Ureter (tissue), 1 donor: ENCODE results near the gene ASB4. TPM values are rescaled to one million over a fixed set of nuclear protein-coding genes. Genes with fewer than 3 reads are reported as not detected.

Experiments used
- DNase-seq: peaks from one replicate; pipeline ENCODE4 v3.0.0-alpha.2; 2020; ENCODE audit warnings: low spot score
- total RNA-seq: library from RNA; stranded (reverse); gene quantifications from one replicate; pipeline ENCODE4 v1.2.4, GENCODE V29; 2023
- donor health status: DM: yes; HTN: yes; CAD: no.

The ASB4 gene
- total RNA-seq, 1 donor from 2014 or later = not detected

DNA sequence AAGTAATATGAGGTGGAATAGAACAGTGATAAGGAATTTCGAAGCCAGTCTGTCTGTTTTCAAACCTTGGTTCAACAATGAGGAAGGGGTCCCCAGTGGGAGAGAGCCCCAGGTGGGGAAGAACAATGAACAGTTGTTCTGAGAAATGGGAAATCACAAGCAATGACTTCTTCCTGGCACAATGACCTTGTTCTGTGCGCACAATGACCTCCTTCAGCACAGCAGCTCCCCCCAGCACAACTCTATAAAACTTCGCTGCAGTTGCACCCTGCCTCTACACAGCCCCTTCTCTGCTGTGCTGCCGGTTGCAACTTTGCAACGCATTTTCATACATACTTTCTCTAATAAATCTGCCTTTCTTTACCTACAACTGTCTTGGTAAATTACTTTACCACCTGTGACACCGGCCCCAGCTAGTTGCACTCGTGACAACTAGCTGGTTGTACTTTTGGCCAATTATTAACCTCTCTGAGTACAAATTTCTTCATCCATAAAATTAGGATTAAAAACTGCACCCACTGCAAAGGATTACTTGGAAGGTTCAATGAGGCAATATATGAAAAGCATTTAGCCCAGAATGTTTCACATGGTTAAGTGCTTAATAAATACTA, 40.5 kb downstream of the ASB4 start:
- DNase-seq = no peak

DNA sequence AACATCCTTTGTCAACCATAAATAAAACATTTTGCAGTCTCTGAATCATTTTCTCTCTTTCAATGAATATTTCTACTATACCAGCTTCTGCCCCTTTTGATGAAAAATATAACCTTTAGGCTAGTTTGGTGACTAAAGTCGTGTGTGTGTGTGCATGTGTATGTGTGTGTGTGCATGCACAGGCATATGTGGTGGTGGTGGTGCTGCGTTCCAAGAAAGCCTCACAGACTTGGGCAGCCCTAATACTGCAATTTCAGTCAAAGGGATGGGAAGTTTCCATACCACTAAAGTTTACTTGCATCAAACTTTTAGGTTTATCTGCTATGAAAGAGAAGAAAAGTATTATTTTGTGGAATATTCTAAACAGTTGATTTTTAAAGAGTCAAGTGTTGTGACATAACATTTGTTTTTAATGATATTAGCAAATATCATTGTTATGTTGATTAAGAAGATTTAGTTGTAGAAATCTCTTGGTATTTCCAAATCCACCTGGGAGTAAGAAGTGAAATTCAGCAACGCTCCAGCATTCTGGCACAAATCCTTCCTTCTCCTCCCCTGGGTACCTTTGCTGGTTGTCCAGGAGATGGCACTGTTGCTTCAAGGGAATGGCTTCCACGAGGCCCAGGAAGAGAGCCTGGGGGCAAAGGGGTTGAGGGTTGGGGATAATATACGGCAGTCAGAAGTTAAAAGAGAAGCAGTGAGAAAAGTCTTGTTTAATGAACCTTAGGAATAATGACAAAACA, 41.5 kb downstream of the ASB4 start:
- no peak for DNase-seq

DNA sequence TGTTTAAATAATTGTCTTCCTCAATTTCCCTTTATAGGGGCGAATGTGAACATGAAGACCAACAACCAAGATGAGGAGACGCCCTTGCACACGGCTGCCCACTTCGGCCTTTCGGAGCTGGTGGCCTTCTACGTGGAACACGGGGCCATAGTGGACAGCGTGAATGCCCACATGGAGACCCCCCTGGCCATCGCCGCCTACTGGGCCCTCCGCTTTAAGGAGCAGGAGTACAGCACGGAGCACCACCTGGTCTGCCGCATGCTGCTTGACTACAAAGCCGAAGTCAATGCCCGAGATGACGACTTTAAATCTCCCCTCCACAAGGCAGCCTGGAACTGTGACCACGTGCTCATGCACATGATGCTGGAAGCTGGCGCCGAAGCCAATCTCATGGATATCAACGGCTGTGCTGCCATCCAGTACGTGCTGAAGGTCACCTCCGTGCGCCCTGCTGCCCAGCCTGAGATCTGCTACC, 42.1 kb downstream of the ASB4 start:
- DNase-seq = no peak

DNA sequence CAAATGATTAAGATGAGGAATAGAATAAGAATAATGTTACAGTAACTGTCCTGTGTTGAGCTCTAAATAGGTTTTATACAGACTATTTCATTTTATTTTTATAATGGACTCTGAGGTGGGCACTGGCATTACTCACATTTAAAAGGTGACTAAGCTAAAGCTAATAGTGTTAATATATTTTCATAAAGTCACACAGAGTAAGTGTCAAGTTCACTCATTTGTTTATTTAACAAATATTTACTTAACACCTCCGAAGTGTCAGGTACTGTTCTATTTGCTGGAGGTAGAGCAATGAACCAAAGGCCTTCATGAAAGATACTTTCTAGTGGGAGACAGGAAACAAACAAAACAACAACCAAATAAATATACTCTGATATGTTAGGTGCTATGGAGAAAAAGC, 44.0 kb downstream of the ASB4 start:
- no peak for DNase-seq

DNA sequence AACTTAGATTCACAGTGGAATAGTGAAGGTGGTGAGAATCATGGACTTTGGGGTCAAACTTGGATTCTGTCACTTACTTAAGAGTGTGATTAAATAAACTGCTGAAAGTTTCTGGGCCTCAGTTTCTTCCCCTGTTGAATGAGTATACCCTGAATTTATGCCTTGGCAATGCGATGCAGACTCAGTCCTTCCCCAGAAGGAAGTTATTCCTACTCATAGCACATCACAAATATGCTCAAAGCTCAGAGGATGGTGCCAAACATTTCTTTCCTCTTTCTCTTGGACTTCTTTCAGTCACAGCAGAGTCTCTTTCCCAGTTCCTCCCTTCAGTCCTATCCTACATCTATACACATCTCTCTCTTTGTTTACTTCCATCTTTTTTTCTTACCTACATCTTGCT, 45.1 kb downstream of the ASB4 start:
- DNase-seq = no peak

DNA sequence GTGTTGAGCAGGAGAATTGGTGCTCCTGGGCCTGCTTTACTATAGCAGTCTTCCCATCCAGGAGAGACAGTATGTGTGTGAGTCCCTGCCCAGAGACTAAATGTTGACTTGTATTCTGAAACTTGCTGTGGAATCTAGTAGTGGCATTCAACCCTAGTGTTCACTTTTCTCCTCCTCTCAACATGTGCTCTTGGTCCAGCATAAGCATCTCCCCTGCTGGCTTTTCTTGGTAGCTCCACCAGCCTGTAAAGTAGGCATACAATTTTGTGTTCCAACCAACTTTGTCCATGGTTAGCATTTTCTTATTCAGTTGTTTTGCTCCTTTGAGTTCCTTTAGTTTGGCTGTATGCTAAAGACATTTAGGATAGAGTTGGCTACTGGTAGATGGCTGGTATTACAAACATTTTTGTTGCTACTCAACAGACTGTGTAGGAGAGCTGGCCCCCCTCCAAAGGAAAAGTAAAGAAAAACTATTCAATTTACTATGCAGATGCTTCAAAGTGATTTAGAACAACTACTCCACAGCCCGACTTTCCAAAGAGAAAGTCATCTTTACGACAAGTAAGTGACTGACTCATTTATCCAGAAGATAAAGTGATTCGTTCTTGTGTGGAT, 46.0 kb downstream of the ASB4 start:
- no peak for DNase-seq

DNA sequence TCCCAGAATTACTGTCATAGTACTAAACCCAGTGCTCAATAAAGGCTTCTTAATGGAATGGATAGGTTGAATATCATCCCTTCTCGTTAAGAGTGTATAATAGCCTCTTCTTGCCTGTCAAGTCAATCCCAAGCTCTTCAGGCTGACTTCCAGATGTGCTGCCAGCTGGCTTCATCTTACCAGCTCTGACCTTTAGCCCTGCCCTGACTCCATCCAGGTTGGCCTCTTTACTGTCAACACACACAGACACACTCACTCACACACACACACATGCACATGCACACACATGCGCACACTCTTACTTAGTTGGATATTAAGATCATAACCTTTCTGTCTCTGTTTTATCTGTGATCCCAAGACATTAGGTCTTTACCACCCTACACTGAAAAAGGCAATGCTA, 49.1 kb downstream of the ASB4 start:
- DNase-seq = no peak

DNA sequence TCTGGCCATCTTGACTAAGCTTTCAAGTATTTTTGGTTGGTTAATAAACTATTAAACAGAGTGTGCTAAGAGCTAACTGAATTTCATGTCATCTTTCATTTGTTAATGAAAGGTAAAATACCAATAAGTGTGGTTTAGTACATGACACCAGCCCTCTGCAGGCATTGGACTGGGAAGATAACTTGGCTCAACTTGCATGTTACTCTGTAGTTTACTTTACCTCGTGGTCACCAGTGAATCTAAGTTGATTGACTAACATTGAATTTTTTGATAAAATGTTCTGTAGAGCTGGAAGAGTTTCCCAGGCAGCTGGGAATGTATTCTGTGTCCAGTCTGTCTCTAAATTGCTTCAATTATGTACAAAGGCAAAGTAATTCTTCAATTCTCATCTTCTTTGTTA, 49.9 kb downstream of the ASB4 start:
- DNase-seq = no peak

DNA sequence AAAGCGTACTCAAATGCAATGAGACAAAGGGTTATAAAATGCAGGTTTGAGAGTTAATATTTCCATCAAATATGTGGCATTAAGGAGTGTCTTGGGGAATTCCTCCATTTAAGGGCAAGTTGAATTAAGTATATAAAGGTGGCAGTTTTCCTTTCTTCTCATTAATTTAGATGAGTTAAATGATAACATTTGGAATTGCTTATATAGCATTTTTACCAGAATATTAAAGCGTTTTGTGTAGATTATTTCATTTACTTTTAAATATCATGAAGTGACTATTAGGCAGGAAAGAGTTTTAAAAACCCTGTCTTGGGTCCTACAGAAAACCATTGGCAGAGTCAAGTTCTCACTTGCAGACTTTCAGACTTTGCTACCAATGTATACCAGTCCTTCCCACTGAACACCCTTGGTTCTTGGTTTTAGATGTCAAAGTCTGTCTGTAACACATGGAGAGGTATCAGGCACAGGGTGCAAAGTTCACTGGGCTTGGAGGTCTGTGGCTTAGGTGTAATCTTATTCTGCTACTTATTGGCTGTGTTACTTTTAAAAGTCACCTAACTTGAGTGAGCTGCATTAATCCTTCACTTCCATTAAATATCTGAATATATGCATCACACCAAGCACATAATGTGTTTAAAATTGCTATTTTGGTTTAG, 51.0 kb downstream of the ASB4 start:
- DNase-seq = no peak

DNA sequence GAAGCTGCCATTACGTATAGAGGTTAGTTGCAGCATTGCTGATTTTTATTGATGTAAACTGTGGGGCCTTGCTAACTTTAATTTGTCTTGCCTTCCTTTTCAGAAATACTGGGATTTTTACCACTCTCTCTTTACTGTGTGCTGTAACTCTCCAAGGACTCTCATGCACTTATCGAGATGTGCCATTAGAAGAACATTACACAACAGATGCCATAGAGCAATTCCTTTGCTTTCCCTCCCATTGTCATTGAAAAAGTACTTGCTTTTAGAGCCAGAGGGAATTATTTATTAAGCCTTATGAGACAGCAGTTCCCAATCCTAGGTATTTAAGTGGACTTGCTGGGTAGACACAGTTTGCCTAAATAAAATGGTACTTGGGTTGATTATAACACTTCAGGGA, 51.7 kb downstream of the ASB4 start:
- DNase-seq = no peak

DNA sequence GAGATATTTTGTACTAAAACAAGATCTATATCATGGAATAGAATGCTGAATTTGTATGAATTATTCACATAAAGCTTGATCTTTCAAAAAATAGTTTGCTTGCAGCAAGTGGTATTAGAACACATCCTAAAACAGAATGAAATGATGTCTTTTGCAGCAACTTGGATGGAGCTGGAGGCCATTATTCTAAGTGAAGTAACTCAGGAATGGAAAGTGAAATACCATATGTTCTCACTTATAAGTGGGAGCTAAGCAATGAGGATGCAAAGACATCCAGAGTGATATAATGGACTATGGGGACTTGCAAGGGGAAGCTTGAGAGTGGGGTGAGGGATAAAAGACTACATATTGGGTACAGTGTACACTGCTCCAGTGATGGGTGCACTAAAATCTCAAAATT, 53.7 kb downstream of the ASB4 start:
- no peak for DNase-seq

DNA sequence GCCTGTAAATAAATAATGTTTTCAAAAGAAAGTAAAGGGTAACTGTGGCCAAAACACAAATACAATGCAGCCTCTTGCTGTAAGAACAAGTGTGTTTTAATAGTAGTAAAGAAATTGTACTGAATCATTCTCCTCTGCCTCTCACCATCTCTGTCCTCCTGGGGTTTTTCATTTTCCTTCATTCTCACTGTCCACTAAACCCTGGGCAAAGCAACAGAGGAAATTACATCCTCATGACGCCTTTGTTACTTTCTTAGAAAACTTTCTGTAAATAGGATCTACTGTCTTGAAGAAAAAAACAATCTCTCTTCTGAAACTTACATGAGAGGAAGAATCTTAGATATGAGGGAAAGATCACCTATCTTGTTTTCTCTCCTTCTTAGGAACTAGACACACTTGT, 54.6 kb downstream of the ASB4 start:
- DNase-seq = no peak

DNA sequence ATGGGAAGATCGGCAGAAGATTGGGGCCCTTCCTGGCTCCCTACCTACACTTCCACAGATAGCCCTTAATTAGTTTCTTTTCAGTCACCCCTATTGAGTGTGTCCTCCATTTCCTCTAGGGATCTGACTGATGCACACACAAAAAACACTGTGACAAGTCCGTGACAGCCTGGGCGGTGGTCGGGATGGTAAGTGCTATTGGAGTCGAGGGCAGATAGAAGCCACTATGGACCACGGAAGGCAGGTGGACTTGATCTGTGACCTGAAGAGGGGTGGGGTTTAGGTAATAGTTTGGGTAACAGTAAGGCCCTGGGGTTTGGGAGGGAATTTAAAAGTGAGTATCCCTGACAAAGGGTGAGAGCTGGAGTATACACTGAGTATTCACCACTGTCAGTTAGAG, 57.6 kb downstream of the ASB4 start:
- no peak for DNase-seq

DNA sequence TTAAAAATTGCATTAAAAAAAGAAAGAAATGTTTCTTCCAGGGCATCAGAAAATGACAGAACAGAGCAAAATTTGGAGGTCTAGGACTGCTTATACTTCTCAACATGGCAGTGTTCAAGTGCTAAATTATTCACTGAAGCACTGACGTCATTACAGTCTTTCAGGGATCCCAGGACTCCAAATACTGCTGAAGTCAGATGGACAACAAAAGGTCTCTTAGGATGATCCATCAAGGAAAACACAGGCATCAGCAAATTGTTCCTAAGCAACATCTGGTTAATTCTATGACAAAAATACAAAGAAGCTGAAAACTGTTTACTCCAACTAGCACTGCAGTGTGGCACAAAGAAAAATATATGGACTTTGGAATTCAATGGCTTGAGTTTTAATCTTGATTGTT, 58.4 kb downstream of the ASB4 start:
- DNase-seq = no peak

DNA sequence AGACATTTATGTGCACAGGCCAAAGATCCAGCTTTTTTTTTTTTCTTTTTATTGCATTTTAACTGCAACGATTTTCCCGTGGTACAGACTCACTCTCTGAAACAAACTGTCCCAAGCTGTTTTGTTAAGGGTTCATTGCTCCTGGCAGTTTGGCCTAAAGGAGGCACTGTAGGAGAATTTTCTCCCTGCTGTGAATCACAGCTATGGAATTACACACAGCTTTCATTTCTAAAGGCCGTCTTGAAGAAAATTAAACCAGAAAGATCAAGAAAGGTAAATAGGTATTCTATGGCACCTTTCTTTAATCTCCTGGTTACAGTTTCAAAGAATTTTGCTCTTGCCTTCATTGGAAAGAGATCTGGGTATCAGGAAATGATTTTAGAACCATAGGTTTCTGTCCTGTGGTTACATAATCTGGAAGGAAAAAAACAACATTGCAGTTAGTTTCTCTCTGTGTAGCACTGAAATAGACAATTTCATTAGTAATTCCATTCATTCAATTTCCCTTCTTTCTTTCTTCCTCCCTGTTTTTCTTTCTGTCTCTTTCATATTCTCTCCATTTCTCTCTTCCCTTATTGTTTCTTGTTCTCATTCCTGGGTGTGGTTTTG, 59.4 kb downstream of the ASB4 start:
- DNase-seq = peak; percentile 57

DNA sequence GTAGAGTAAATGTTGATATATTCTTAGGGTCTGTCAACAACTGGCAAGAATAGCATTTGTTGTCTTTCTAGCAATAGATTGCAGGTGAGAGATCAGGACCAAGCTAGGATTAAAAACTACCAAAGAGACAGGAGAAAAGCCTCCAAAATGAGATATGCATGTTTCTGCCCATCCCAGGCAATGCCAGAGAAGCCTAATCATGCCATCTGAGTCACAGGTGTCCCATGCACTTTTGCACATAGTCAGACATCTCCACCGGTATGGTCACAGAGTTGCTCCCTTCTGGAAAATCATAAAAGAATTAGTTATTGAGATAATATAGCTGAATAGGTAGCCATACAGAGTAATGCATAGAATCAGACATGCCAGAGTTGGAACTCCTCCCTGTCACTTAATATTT, 59.9 kb downstream of the ASB4 start:
- DNase-seq = no peak

DNA sequence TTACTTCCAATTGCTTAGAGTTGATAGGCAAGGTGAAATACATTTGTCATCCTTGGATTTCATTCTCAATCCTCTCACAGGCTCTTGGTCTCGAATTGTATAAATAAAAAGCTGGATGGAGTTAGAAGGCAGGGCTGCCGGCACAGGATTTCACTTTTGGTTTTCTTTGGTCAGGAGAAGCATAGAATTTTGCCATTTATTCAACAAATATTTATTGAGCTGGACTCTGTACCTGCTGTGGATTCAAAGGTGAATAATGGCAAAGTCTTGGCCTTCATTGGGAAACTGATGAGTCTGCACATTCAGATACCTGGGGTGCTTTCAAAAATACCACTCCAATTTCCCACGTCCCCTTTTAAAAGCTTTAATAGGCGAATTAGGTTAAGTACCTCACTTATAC, 60.9 kb downstream of the ASB4 start:
- no peak for DNase-seq

DNA sequence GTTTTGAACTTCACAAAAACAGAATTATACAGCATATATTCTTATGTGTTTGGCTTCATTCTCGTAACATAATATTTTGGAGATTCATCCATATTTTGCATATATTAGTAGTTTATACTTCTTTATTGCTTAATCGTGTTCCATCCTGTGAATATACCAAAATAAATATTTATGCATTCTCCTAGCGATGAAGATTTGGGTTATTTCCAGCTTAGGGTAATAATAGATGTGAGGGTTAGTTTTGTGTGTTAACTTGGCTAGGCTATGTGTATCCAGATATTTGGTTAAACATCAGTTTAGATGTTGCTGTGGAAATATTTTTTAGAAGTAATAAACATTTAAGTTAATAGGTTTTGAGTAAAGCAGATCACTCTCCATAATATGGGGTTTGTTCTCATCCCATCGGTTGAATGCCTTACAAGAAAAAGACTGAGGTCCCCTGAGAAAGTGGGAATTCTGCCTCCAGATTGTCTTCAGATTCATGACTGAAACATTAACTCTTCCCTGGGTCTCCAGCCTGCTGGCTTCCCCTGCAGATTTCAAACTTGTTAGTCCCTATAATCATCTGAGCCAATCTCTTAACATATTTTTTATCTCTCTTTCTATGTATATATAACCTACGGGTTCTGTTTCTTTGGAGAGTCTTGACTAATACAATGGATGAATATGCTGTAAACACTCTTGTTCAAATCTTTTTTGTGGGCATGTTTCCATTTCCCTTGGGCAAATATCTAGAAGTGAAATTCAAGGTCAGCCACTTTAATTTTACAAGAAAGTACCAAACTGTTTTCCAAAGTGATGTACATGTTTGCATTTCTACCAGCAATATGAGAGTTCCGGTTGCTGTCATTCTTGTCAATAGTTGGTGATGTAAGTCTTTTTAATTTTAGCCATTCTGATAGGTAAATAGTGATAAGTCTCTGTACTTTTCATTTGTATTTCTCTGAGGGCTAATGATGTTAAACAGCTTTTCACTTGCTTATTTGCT, 61.9 kb downstream of the ASB4 start:
- no peak for DNase-seq

DNA sequence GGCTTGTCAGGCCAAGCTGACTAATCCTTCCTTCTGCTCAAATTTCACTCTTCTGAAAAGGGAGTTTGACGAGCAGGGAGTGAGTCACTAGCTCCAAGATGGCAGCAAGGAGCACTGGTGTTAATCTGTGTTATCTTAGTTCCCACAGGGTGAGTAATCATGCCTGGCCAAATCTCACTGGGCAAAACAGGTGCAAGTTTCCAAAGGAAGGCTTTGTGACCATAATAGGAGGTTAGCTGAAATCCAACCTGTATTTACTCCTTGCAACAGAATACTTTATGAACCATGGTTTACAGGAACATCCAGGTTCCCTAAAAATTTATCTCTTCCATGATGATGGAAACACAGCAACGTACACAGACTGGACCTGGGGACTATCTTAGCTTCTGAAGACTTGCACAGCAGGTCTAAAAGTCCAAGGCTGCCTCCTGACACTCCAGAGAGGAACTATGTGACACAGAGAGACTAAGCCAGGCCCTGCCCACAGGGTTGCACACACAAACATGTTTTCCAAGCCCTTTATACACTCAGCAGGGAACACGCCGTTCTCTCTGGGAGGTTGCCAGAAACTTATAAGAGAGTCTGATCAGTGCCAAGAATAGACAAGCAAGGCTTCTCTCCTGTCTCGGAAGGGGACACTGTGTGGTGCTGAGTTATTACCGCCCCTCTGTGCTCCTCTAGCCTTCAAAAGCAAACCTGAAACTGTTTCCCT, 64.2 kb downstream of the ASB4 start:
- peak; percentile 89 for DNase-seq

DNA sequence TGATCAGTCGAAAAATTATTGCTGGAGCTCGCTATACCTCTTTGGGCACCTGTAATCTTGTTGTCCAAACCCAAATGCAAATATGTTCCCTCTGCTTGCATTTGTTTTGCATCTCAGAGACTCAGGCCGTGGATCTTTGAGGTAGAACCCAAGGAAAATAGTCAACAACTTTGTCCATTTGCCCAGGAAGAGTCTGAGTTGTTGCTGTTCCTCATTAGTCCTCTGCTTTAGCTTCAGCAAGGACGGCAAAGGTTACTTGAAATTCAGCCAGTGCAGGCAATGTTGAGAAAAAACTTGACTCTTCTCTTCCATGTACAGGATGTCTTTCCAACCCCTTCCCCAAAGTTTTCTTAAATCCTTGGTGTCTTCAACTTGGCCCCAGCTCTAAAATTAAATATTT, 64.8 kb downstream of the ASB4 start:
- DNase-seq = no peak
